Erythroblast (primary cell): ENCODE data around the gene NIPA2.

Experiments used
- GATA1 ChIP-seq: IDR thresholded peaks from 2 replicates; pipeline ENCODE4 v1.6.1; 2011; ENCODE audit warnings: low read depth, mild to moderate bottlenecking, control low read depth, low read length, moderate library complexity
- POLR2A ChIP-seq: IDR thresholded peaks from 2 replicates; pipeline ENCODE4 v1.6.1; 2011; ENCODE audit warnings: mild to moderate bottlenecking, low read length

DNA sequence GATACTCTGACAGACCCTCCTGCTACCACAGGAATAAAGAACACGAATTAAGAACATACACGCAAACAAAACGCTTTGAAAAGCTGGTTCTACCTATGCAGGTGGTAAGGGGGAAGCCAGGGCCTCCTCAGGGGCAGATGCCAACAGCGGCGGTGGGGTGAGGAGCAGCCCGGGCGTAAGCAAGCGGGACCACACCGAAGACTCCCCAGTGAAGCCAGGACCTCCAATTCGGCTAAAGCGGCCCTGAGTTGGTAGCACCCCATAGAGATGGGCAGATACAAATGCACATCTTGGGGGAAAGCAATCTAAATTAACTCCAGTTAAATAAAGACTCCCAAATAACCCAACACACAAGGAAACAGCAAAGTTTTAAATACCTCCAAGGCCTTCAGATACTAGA is 32.4 kb downstream of the NIPA2 start:
- no peak for TF ChIP-seq POLR2A
- TF ChIP-seq GATA1 = no peak
